Astrocyte (in vitro differentiated cells and primary cell): Measurements from ENCODE around the gene ATXN1L. TPM values are rescaled to one million over a fixed set of nuclear protein-coding genes. Genes with fewer than 3 reads are reported as not detected.

Experiments
- DNase-seq: peaks from one replicate; pipeline ENCODE4 v3.0.0-alpha.2; 2010; ENCODE audit warnings: low read depth
- FAIRE-seq: peaks from 2 replicates; lab custom pipeline; 2011; peaks lifted over from hg19 to GRCh38; lab: Jason Lieb, UNC
- H2AFZ ChIP-seq: 2 replicates; pipeline ENCODE4 v1.6.0; 2012; ENCODE audit warnings: low read depth, low read length, inconsistent platforms
- H3K27ac ChIP-seq: 2 replicates; pipeline ENCODE4 v1.5.1; 2011; ENCODE audit warnings: low read depth, low read length, inconsistent platforms
- H3K27me3 ChIP-seq: 2 replicates; pipeline ENCODE4 v1.6.0; 2011; ENCODE audit warnings: low read length, inconsistent platforms; ENCODE audit not compliant: insufficient read depth
- H3K36me3 ChIP-seq: 2 replicates; pipeline ENCODE4 v1.5.1; 2011; ENCODE audit warnings: low read length, inconsistent platforms; ENCODE audit not compliant: insufficient read depth
- H3K4me1 ChIP-seq: 2 replicates; pipeline ENCODE4 v1.5.1; 2011; ENCODE audit warnings: low read length, inconsistent platforms; ENCODE audit not compliant: insufficient read depth
- H3K4me2 ChIP-seq: 2 replicates; pipeline ENCODE4 v1.6.0; 2012; ENCODE audit warnings: low read length, inconsistent platforms
- H3K4me3 ChIP-seq: 2 replicates; pipeline ENCODE4 v1.5.1; 2011; ENCODE audit warnings: low read depth, mild to moderate bottlenecking, low read length, inconsistent platforms; ENCODE audit not compliant: insufficient read depth
- H3K79me2 ChIP-seq: 2 replicates; pipeline ENCODE4 v1.6.0; 2012; ENCODE audit warnings: mild to moderate bottlenecking, low read length, inconsistent platforms; ENCODE audit not compliant: insufficient read depth
- H3K9ac ChIP-seq: 2 replicates; pipeline ENCODE4 v1.6.0; 2012; ENCODE audit warnings: mild to moderate bottlenecking, low read length, inconsistent platforms
- H3K9me3 ChIP-seq: 2 replicates; pipeline ENCODE4 v1.5.1; 2012; ENCODE audit warnings: low read depth, mild to moderate bottlenecking, low read length, inconsistent platforms; ENCODE audit not compliant: insufficient read depth
- H4K20me1 ChIP-seq: 2 replicates; pipeline ENCODE4 v1.6.0; 2012; ENCODE audit warnings: low read length, inconsistent platforms; ENCODE audit not compliant: insufficient read depth
- H3K27ac Mint-ChIP-seq: one replicate; pipeline ENCODE4 v1.8.0; 2021; ENCODE audit warnings: mild to moderate bottlenecking, mixed read lengths; ENCODE audit not compliant: unreplicated experiment
- H3K27me3 Mint-ChIP-seq: one replicate; pipeline ENCODE4 v1.8.0; 2021; ENCODE audit warnings: low read depth, mixed read lengths; ENCODE audit not compliant: unreplicated experiment
- H3K36me3 Mint-ChIP-seq: one replicate; pipeline ENCODE4 v1.8.0; 2021; ENCODE audit warnings: low read depth, mixed read lengths; ENCODE audit not compliant: unreplicated experiment
- H3K4me1 Mint-ChIP-seq: one replicate; pipeline ENCODE4 v1.8.0; 2021; ENCODE audit warnings: low read depth, mixed read lengths; ENCODE audit not compliant: unreplicated experiment
- H3K4me3 Mint-ChIP-seq: one replicate; pipeline ENCODE4 v1.8.0; 2021; ENCODE audit warnings: mild to moderate bottlenecking, moderate library complexity, mixed read lengths; ENCODE audit not compliant: unreplicated experiment
- H3K9me3 Mint-ChIP-seq: one replicate; pipeline ENCODE4 v1.8.0; 2021; ENCODE audit warnings: mild to moderate bottlenecking, mixed read lengths; ENCODE audit not compliant: unreplicated experiment
- EZH2 ChIP-seq: IDR thresholded peaks from 2 replicates; pipeline ENCODE4 v1.6.1; 2012; ENCODE audit warnings: mild to moderate bottlenecking, low read length, inconsistent platforms; ENCODE audit not compliant: insufficient read depth
- total RNA-seq: library from RNA; stranded (reverse); gene quantifications from 2 replicates; pipeline ENCODE4 v1.2.1, GENCODE V29; 2021
- TF ChIP-seq, protein P1 (sequence below): IDR thresholded peaks from 2 replicates; pipeline ENCODE4 v1.5.1; 2011; ENCODE audit warnings: low read depth, mild to moderate bottlenecking, inconsistent platforms, low read length, moderate library complexity; ENCODE audit not compliant: insufficient read depth

Gene ATXN1L
- total RNA-seq, 1 donor from 2014 or later, result 32.7 TPM

DNA sequence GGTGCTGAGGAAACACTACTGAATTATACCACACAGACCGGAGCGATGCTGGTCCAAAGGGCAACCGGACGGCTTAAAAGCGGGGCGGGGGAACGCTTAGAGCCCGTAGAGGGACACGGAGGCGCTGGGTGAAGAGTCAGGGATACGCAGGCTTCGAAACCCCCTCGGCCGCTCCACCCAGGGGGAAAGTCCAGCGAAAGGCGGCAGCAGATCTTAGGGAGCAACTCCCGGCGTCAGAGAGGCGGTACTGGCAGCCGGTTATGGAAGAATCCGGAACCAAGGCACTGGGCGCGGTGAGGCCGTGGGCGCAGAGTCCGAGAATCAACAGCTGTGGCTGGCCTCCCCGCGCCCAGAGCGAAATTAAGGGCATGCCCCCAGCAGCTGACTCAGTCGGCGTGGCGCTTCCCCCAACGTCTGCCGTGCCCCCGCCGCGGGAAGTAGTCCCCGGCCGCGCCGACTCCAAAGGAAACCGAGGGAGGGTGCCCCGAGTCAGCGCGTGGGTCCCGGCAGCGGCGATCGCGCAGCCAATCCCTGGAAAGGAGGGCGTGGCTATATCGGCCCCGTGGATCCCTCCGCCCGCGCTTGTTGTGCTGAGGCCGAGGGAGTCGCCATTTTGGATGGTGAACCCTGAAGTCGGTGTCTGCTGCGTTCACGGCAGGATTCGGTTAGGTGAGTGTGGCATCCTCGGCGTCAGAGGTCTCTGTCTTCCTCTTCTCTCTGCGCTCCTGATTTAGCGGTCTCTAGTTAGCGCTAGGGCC lies 49.3 kb downstream of the ATXN1L start, which contains the start of gene IST1:
TSS of gene IST1 (plus strand) at position 611 of the 758 bp plus-strand sequence. CDS start 20,110 bp downstream, outside the sequence.
- H3K27ac Mint-ChIP-seq, result peak within 1 kb of the TSS; percentile 100
- H3K9me3 ChIP-seq, result no peaks in the 10 kb centered on the region
- H3K27me3 Mint-ChIP-seq, result no peaks in the 10 kb centered on the region
- H3K4me1 ChIP-seq, result peaks cover 13% of the 10 kb centered on the region
- peak within 1 kb of the TSS; percentile 90 for H3K4me3 ChIP-seq
- peak within 1 kb of the TSS; percentile 85 for H2AFZ ChIP-seq
- H3K79me2 ChIP-seq, result peaks cover 48% of the 10 kb centered on the region
- H4K20me1 ChIP-seq, result peaks cover 40% of the 10 kb centered on the region
- peaks cover 4% of the 10 kb centered on the region for H3K4me1 Mint-ChIP-seq
- TF ChIP-seq, protein P1, sequence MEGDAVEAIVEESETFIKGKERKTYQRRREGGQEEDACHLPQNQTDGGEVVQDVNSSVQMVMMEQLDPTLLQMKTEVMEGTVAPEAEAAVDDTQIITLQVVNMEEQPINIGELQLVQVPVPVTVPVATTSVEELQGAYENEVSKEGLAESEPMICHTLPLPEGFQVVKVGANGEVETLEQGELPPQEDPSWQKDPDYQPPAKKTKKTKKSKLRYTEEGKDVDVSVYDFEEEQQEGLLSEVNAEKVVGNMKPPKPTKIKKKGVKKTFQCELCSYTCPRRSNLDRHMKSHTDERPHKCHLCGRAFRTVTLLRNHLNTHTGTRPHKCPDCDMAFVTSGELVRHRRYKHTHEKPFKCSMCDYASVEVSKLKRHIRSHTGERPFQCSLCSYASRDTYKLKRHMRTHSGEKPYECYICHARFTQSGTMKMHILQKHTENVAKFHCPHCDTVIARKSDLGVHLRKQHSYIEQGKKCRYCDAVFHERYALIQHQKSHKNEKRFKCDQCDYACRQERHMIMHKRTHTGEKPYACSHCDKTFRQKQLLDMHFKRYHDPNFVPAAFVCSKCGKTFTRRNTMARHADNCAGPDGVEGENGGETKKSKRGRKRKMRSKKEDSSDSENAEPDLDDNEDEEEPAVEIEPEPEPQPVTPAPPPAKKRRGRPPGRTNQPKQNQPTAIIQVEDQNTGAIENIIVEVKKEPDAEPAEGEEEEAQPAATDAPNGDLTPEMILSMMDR, result no peak
- peak within 1 kb of the TSS; percentile 90 for H3K4me2 ChIP-seq
- no peaks in the 10 kb centered on the region for H3K36me3 ChIP-seq
- H3K4me3 Mint-ChIP-seq, result peak within 1 kb of the TSS; percentile 100
- H3K9ac ChIP-seq, result peak within 1 kb of the TSS; percentile 97
- peak within 1 kb of the TSS; percentile 94 for H3K27ac ChIP-seq
- H3K9me3 Mint-ChIP-seq, result no peaks in the 10 kb centered on the region
- H3K27me3 ChIP-seq, result no peaks in the 10 kb centered on the region
- FAIRE-seq, result no peak
- H3K36me3 Mint-ChIP-seq, result peaks cover 2% of the 10 kb centered on the region
- DNase-seq, result peak; percentile 99

DNA sequence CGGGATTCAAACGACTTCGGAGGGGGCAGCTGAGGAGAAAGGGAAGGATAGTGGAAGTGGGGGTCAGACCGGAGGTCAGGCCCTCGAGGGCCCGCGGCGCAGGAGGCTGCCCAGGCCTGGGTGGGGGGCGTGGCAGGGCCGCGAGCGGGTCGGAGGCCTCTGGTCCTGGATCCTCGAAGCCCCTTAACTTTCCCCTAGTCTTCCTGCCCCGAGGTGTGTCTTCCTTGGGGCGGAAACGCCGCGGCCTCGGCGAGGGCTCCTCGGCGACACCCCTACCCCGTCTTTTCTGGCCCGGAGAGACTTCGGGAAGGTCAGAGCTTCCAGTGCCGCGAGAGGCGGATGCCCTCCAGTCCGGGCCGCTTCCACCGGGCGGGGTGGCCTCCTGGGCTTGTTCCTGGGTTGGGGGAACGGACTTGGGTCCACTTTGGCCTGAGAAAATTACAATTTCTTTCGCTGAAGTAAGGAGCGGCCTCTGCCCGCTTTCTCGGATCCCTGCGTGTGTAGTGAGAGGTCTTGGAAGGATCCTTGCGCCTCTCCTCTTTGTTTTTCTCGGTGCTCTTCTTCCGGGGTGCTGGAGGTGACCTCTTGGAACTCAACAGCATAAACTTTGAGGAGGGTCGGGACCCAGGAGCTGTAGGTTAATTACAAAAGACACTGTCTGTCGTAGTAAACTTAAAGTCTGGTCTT lies 50.0 kb downstream of the ATXN1L start:
- H3K36me3 ChIP-seq, result peaks cover 2% of the 10 kb centered on the region
- H4K20me1 ChIP-seq, result peaks cover 47% of the 10 kb centered on the region
- FAIRE-seq (no peak), DNase-seq (peak; percentile 45)
- H3K4me2 ChIP-seq, result peak overlapping the region; percentile 90
- no peaks in the 10 kb centered on the region for H3K9me3 Mint-ChIP-seq
- H3K9ac ChIP-seq, result peak overlapping the region; percentile 97
- H3K9me3 ChIP-seq, result no peaks in the 10 kb centered on the region
- H3K4me3 ChIP-seq, result peak overlapping the region; percentile 90
- H3K36me3 Mint-ChIP-seq, result peaks cover 2% of the 10 kb centered on the region
- peaks cover 4% of the 10 kb centered on the region for H3K4me1 Mint-ChIP-seq
- H3K27ac Mint-ChIP-seq, result peak overlapping the region; percentile 100
- peak overlapping the region; percentile 94 for H3K27ac ChIP-seq
- peak overlapping the region; percentile 67 for H2AFZ ChIP-seq
- peaks cover 56% of the 10 kb centered on the region for H3K79me2 ChIP-seq
- H3K4me1 ChIP-seq, result peaks cover 13% of the 10 kb centered on the region
- H3K27me3 Mint-ChIP-seq, result no peaks in the 10 kb centered on the region
- TF ChIP-seq EZH2, result no peak
- TF ChIP-seq, protein P1, result no peak
- no peaks in the 10 kb centered on the region for H3K27me3 ChIP-seq
- peak overlapping the region; percentile 100 for H3K4me3 Mint-ChIP-seq
